ENCODE measurements around the gene SEC14L1. TPM values are rescaled to one million over a fixed set of nuclear protein-coding genes. Genes with fewer than 3 reads are reported as not detected.

Gene SEC14L1
- total and polyA plus RNA-seq, 2 of the 8 experiments (the other 6 are each of a cell fraction or from before 2014, with no cell fraction given): 27.2 to 74.4 TPM

DNA sequence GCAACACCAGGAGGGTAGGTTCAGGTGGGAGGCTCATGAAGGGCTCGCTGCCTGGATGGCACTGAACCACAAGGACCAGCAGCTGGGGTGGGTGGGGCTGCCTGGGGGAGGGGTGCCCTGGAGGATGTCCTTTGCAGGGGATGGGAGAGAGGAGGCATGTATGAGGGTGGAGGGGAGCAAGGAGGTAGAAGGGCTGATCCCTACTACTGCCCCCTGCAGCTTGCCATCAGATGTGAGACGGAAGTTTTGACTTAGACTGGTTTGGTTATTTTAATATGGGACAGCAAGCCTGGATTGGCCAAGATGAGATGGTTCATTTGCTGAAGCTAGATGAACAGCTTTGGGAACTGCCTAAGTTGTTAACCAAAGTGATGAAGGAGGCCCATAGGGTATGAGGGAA lies 115.9 kb downstream of the SEC14L1 start:
- no peak for FAIRE-seq
- no peak overlapping the region for H2BK12ac ChIP-seq (ENCODE audit: low read depth, low read length)

More for the DNA sequence above, 115.9 kb downstream of the SEC14L1 start:
- H3K23ac ChIP-seq (ENCODE audit: insufficient read length): no peak overlapping the region
- no peak overlapping the region for H3K56ac ChIP-seq (replicated peaks; ENCODE audit: insufficient read length, low read depth, low read length)
- peak overlapping the region; percentile 65; the same call in 1 of the 2 replicates for H2AK5ac ChIP-seq (ENCODE audit: low read depth, low read length)
- H2BK5ac ChIP-seq (ENCODE audit: low read depth, low read length): no peak overlapping the region
- no peak overlapping the region; the same call in 1 of the 2 replicates for H4K8ac ChIP-seq (ENCODE audit: extremely low read depth, insufficient read depth, low read length)
- H3K36me3 ChIP-seq (ENCODE audit: control insufficient read depth in 2 of 4, insufficient read depth in 4 of 4, low read length in 3 of 4): no peaks in the 10 kb centered on the region
- WGBS, 2 experiments (ENCODE audit: extremely low coverage in 1 of 2, insufficient coverage in 1 of 2, insufficient read length in 1 of 2, insufficient replicate concordance in 2 of 2, low coverage in 1 of 2, low lambda C conversion rate in 2 of 2, missing lambda C conversion rate in 1 of 2): 67% methylated on average over 2 of the region's 2 CpGs; no CpG with 5 or more reads in 1 of the 2 experiments
- H3K79me1 ChIP-seq (ENCODE audit: low read depth, low read length): no peaks in the 10 kb centered on the region
- H4K5ac ChIP-seq (ENCODE audit: insufficient read length, low read depth, low read length): no peak overlapping the region
- H3K27ac ChIP-seq (ENCODE audit: low read depth, low read length): no peak overlapping the region
- H3K4ac ChIP-seq (replicated peaks; ENCODE audit: insufficient read length, low read depth, low read length): no peak overlapping the region
- H2BK120ac ChIP-seq (replicated peaks; ENCODE audit: low read depth, low read length): no peak overlapping the region
- no peaks in the 10 kb centered on the region for H3K27me3 ChIP-seq (replicated peaks in 1 of 4; ENCODE audit: control insufficient read depth in 3 of 4, extremely low read depth in 1 of 4, insufficient read depth in 3 of 4, low read length in 3 of 4)
- no peaks in the 10 kb centered on the region for H3K9me3 ChIP-seq (ENCODE audit: insufficient read depth in 2 of 2, low read depth in 1 of 2, low read length in 1 of 2)
- peaks cover 5% of the 10 kb centered on the region; the same call in 1 of the 2 replicates for H3K23me2 ChIP-seq (ENCODE audit: low read depth, low read length)
- H3K79me2 ChIP-seq (ENCODE audit: control insufficient read depth in 1 of 2, insufficient read depth in 2 of 2, low read length in 2 of 2): no peaks in the 10 kb centered on the region
- peaks cover 4 to 10% (median 5%) of the 10 kb centered on the region in 4 experiments; a peak in 6 of 7 replicates for H3K4me1 ChIP-seq (replicated peaks in 1 of 4; ENCODE audit: control insufficient read depth in 3 of 4, insufficient read depth in 4 of 4, low read length in 3 of 4)
- H2BK20ac ChIP-seq (ENCODE audit: low read length): no peak overlapping the region
- CTCF ChIA-PET (ENCODE audit: partially characterized antibody): interaction anchor here (1.0 to 3.9 kb wide), 5 partner anchors 35 to 175 kb away, joined by 3 to 20 read pairs (median 4); no protein-coding TSS in a partner anchor
- H3K4me2 ChIP-seq (ENCODE audit: insufficient read depth in 1 of 2, low read depth in 2 of 2, low read length in 2 of 2): no peak overlapping the region
- no peak overlapping the region for H3K9ac ChIP-seq (replicated peaks in 1 of 4; ENCODE audit: extremely low read depth in 1 of 4, low read depth in 3 of 4, low read length in 3 of 4)
- no peak for DNase-seq (ENCODE audit: low read depth in 1 of 2, low spot score in 2 of 2)
- POLR2A ChIA-PET (ENCODE audit: partially characterized antibody): no interaction called here
- no peak overlapping the region for H2AFZ ChIP-seq (ENCODE audit: low read length)
- H4K20me1 ChIP-seq (replicated peaks in 1 of 2; ENCODE audit: control insufficient read depth in 1 of 2, insufficient read depth in 2 of 2, low read length in 2 of 2): no peaks in the 10 kb centered on the region
- no peak overlapping the region for H3K14ac ChIP-seq (ENCODE audit: insufficient read length)
- TF ChIP-seq, protein P1, sequence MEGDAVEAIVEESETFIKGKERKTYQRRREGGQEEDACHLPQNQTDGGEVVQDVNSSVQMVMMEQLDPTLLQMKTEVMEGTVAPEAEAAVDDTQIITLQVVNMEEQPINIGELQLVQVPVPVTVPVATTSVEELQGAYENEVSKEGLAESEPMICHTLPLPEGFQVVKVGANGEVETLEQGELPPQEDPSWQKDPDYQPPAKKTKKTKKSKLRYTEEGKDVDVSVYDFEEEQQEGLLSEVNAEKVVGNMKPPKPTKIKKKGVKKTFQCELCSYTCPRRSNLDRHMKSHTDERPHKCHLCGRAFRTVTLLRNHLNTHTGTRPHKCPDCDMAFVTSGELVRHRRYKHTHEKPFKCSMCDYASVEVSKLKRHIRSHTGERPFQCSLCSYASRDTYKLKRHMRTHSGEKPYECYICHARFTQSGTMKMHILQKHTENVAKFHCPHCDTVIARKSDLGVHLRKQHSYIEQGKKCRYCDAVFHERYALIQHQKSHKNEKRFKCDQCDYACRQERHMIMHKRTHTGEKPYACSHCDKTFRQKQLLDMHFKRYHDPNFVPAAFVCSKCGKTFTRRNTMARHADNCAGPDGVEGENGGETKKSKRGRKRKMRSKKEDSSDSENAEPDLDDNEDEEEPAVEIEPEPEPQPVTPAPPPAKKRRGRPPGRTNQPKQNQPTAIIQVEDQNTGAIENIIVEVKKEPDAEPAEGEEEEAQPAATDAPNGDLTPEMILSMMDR (IDR thresholded peaks at IDR 0.05; ENCODE audit: control extremely low read depth in 1 of 3, insufficient read depth in 1 of 3, low read depth in 1 of 3, low read length in 3 of 3): peak in 2 of 3 experiments; percentile 22; a peak in 2 of 4 replicates
- TF ChIP-seq FOSL1 (IDR thresholded peaks at IDR 0.05; ENCODE audit: insufficient read depth, low read depth, low read length) (no peak), SUZ12 (IDR thresholded peaks at IDR 0.05; ENCODE audit: low read length) (no peak), CREB1 (IDR thresholded peaks at IDR 0.05) (no peak), RBBP5 (IDR thresholded peaks at IDR 0.05; ENCODE audit: borderline replicate concordance, low read depth, low read length) (no peak), KDM5A (IDR thresholded peaks at IDR 0.05; ENCODE audit: low read length) (no peak), POLR2AphosphoS5 (IDR thresholded peaks at IDR 0.05; ENCODE audit: low read depth, low read length) (no peak)
- H3K4me3 ChIP-seq (ENCODE audit: extremely low read depth in 1 of 4, insufficient read depth in 2 of 4, low read depth in 3 of 4, low read length in 4 of 4): no peak overlapping the region
- H3K18ac ChIP-seq (ENCODE audit: extremely low read depth, low read length): no peak overlapping the region
- no peak overlapping the region for H4K91ac ChIP-seq (replicated peaks; ENCODE audit: insufficient read length, low read length)
- H2BK15ac ChIP-seq (ENCODE audit: low read length): 0 out of 2 replicates have a peak overlapping the region, but pooled peaks have one; percentile 81
